Measurements from ENCODE around the gene ANKLE2.

DNA sequence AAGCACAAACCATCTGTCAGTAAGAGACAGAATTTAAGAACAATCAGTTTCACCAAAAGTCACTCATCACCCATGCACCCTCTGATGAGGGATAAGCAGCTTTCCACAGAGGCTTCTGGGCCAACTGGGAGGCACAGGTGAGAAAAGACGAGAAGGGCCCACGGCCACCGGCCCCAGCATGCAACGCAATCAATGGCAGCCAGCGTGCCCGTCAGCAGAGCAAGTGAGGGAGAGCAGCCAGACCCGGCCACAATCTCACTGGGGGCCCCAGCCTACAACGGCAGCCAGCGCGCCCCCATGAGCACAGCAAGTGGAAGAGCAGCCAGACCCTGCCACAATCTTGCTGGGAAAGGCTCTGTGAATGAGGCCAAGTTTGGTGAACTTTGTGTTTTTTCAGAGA lies 13.3 kb downstream of the ANKLE2 start:
- no peak for TF ChIP-seq JUND (IDR thresholded peaks at IDR 0.05)
- TF ChIP-seq, protein P1, sequence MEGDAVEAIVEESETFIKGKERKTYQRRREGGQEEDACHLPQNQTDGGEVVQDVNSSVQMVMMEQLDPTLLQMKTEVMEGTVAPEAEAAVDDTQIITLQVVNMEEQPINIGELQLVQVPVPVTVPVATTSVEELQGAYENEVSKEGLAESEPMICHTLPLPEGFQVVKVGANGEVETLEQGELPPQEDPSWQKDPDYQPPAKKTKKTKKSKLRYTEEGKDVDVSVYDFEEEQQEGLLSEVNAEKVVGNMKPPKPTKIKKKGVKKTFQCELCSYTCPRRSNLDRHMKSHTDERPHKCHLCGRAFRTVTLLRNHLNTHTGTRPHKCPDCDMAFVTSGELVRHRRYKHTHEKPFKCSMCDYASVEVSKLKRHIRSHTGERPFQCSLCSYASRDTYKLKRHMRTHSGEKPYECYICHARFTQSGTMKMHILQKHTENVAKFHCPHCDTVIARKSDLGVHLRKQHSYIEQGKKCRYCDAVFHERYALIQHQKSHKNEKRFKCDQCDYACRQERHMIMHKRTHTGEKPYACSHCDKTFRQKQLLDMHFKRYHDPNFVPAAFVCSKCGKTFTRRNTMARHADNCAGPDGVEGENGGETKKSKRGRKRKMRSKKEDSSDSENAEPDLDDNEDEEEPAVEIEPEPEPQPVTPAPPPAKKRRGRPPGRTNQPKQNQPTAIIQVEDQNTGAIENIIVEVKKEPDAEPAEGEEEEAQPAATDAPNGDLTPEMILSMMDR (IDR thresholded peaks at IDR 0.05; ENCODE audit: low read depth, low read length, missing input control), result no peak
- TF ChIP-seq TAF1 (conservative IDR thresholded peaks at IDR 0.05), result no peak
- no peak for TF ChIP-seq GABPA (IDR thresholded peaks at IDR 0.05 in 1 of 2, conservative IDR thresholded peaks at IDR 0.05 in 1 of 2)
- no peak for TF ChIP-seq SP1 (IDR thresholded peaks at IDR 0.05)
- TF ChIP-seq EGR1 (IDR thresholded peaks at IDR 0.05; ENCODE audit: low read depth in 2 of 2), result no peak
- TF ChIP-seq, protein P2, sequence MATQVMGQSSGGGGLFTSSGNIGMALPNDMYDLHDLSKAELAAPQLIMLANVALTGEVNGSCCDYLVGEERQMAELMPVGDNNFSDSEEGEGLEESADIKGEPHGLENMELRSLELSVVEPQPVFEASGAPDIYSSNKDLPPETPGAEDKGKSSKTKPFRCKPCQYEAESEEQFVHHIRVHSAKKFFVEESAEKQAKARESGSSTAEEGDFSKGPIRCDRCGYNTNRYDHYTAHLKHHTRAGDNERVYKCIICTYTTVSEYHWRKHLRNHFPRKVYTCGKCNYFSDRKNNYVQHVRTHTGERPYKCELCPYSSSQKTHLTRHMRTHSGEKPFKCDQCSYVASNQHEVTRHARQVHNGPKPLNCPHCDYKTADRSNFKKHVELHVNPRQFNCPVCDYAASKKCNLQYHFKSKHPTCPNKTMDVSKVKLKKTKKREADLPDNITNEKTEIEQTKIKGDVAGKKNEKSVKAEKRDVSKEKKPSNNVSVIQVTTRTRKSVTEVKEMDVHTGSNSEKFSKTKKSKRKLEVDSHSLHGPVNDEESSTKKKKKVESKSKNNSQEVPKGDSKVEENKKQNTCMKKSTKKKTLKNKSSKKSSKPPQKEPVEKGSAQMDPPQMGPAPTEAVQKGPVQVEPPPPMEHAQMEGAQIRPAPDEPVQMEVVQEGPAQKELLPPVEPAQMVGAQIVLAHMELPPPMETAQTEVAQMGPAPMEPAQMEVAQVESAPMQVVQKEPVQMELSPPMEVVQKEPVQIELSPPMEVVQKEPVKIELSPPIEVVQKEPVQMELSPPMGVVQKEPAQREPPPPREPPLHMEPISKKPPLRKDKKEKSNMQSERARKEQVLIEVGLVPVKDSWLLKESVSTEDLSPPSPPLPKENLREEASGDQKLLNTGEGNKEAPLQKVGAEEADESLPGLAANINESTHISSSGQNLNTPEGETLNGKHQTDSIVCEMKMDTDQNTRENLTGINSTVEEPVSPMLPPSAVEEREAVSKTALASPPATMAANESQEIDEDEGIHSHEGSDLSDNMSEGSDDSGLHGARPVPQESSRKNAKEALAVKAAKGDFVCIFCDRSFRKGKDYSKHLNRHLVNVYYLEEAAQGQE (IDR thresholded peaks at IDR 0.05), result no peak
- TF ChIP-seq, protein P3, sequence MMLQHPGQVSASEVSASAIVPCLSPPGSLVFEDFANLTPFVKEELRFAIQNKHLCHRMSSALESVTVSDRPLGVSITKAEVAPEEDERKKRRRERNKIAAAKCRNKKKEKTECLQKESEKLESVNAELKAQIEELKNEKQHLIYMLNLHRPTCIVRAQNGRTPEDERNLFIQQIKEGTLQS (IDR thresholded peaks at IDR 0.05), result no peak
- TF ChIP-seq RAD21 (IDR thresholded peaks at IDR 0.05), result no peak
- TF ChIP-seq MAX (IDR thresholded peaks at IDR 0.05), result no peak
